Endometrium (tissue), 2 donors: ENCODE data around the gene OSGIN1.

Experiments used
- FAIRE-seq: peaks from 2 replicates; lab custom pipeline; 2012; peaks lifted over from hg19 to GRCh38; lab: Jason Lieb, UNC
- donor health status: control.
- donor health status: control.

The OSGIN1 gene

GRCh38 chr16:84005391-84005790 lies 52.4 kb downstream of the OSGIN1 start:
- no peak for FAIRE-seq

- no peak for FAIRE-seq
These were observed 54.5 kb downstream of the OSGIN1 start for GRCh38 chr16:84007520-84007919.

- no peak for FAIRE-seq
These were observed 54.9 kb downstream of the OSGIN1 start for GRCh38 chr16:84007965-84008364.

GRCh38 chr16:84009282-84009681 lies 56.2 kb downstream of the OSGIN1 start:
- no peak for FAIRE-seq

GRCh38 chr16:84013787-84014569 lies 60.9 kb downstream of the OSGIN1 start:
- FAIRE-seq = no peak

GRCh38 chr16:84014570-84015327 lies 61.7 kb downstream of the OSGIN1 start:
- no peak for FAIRE-seq

GRCh38 chr16:84015399-84015798 lies 62.4 kb downstream of the OSGIN1 start:
- FAIRE-seq = no peak
